ENCODE measurements around the gene SCN7A. TPM values are rescaled to one million over a fixed set of nuclear protein-coding genes. Genes with fewer than 3 reads are reported as not detected.

Gene SCN7A
- 0.09 and 0.14 TPM in 2 replicates for total RNA-seq

DNA sequence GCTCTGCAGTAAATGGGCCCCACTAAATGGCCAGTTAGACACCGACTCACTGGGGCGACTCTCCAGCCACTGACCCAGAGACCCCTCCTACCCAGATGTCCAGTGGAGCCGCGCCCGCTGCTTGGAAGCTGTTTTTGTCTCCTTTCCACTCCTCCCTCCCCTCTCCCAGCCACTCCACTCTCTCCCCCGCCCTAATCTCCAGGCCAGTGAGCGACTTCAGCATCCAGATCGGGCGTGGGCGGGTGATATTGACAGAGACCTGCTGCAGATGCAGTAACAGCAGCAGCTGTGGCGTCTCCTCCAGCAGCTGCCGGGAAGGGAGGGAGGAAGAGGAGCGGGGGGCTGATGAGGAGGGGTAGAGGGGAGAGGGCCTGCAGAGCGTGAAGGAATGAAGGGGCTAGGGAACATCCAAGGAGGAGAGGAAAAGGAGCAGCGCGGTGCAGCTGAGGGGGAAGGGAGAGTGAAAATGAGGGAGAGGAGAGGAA lies at the start of gene SCN7A:
SCN7A (minus strand) TSS at position 110 of the 485 bp plus-strand sequence. CDS start 16,553 bp downstream, outside the sequence.

DNA sequence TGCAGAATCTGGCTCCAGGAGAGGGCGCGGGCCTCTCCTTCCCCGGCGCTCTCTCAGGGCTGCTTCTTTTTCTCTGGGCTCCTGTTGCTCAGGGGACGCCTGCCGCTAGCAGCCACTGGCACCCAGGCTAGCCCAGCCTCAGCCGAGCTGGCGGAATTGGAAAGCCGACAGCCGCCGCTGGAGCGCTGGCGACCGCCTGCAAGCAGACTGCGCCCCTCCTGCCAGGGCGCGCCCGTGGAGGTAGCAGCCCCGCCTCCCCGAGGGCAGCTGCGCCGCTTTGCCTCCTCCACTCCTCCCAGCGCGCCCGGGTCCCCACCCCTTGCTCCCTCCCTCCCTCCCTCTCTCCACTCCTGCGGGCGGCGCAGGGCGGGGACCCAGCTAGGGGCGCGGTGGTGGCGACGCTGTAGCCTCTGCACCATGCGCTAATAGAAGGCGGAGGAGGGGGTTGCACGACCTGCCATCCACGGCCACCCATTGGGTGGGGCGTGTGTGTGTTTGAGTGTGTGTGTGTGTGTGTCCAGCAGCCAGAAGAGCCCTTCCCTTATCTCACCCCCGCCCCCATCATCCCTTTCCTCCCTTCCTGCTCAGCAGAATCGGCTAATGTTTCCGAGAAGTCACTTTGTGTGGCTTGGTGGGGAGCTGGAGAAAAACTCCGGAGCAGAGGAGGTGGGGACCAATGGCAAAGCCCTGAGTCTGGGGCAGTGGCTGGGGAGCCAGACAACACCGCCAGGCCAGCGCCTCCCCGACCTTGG lies 118.1 kb downstream of the SCN7A start, which contains the start of gene SCN9A:
SCN9A (minus strand) TSS at position 209 of the 752 bp plus-strand sequence. CDS start 64,188 bp downstream, outside the sequence.

Other genes with a start within 250 kb of the SCN7A start
- 7.8 and 11.6 TPM in 2 replicates for gene SCN9A, start 118.3 kb downstream of the SCN7A start, total RNA-seq